Measurements from ENCODE around the gene POLD1. TPM values are rescaled to one million over a fixed set of nuclear protein-coding genes. Genes with fewer than 3 reads are reported as not detected.
"Not testable (repeated sequence)": the region's sequence is repeated elsewhere in the genome, so short reads cannot be mapped to it uniquely, and the experiment has no call there.

Gene POLD1
- total RNA-seq, 4 donors from 2014 or later, result 7.2 to 13.7 (median 10.3) TPM

- no peak overlapping the region for H3K4me3 ChIP-seq
- H3K27me3 ChIP-seq, result peaks cover 69% of the 10 kb centered on the region
- H3K27ac ChIP-seq, result no peak overlapping the region
- ATAC-seq, result no peak
- H3K4me1 ChIP-seq, result peaks cover 0 to 21% (median 7%) of the 10 kb centered on the region in 3 donors
- 20 to 87% methylated on average over 2 to 3 of the region's 19 CpGs for WGBS, 2 donors (ENCODE audit: low coverage in 1 of 2)
- TF ChIP-seq, protein P1, sequence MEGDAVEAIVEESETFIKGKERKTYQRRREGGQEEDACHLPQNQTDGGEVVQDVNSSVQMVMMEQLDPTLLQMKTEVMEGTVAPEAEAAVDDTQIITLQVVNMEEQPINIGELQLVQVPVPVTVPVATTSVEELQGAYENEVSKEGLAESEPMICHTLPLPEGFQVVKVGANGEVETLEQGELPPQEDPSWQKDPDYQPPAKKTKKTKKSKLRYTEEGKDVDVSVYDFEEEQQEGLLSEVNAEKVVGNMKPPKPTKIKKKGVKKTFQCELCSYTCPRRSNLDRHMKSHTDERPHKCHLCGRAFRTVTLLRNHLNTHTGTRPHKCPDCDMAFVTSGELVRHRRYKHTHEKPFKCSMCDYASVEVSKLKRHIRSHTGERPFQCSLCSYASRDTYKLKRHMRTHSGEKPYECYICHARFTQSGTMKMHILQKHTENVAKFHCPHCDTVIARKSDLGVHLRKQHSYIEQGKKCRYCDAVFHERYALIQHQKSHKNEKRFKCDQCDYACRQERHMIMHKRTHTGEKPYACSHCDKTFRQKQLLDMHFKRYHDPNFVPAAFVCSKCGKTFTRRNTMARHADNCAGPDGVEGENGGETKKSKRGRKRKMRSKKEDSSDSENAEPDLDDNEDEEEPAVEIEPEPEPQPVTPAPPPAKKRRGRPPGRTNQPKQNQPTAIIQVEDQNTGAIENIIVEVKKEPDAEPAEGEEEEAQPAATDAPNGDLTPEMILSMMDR (IDR thresholded peaks at IDR 0.05), result no peak
- TF ChIP-seq POLR2AphosphoS5 (IDR thresholded peaks at IDR 0.05) (no peak), POLR2A (IDR thresholded peaks at IDR 0.05) (no peak), EP300 (IDR thresholded peaks at IDR 0.05) (no peak)
- H3K9me3 ChIP-seq, result no peaks in the 10 kb centered on the region
- no peaks in the 10 kb centered on the region for H3K36me3 ChIP-seq
Observed at GRCh38 chr19:50433201-50434180, 49.3 kb downstream of the POLD1 start.

DNA sequence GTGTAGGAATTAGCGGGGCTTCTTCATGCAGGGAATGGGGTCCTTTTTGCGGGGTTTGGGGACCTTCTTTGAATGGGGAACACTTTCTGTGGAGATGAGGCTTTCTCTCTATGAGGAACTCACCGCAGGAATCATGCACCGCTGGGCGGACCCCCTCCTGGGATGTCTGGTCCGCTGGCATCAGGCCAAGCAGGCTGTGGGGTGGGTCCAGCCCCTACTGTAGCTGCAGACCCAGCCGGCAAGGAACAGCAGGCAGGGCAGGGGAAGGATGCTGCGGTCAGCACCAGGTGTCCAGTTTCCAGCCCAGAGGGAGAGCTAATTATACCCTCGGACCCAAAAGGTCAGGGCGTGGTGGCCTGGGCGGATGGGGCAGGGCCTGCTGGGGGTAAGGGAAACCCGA lies 50.4 kb downstream of the POLD1 start:
- Histone ChIP-seq H3K9me3 (no peaks in the 10 kb centered on the region), H3K27me3 (peaks cover 65% of the 10 kb centered on the region)

DNA sequence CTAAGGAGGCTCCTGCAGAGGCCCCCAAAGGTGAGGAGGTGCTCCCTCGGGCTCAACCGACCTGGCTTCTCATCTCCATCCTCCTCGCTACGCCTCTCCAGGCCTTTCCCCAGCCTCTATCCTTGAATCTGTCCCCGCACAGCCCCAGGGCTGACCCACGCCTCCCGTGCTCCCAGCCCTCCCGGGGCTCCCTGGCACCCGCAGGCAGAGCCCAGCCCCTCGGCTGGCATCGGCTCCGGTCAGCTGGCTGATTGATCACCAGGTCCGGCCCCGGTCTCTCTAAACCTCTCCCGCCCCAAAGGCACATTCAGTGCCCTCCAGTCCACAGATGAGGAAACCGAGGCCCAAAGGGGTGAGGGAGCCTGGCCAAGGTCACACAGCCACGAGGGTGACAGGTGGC lies 51.1 kb downstream of the POLD1 start:
- Histone ChIP-seq H3K27me3 (peaks cover 60% of the 10 kb centered on the region), H3K9me3 (no peaks in the 10 kb centered on the region), H3K4me3 (no peak overlapping the region), H3K4me1 (peaks cover 0 to 21% (median 7%) of the 10 kb centered on the region in 3 donors), H3K27ac (no peak overlapping the region), H3K36me3 (no peaks in the 10 kb centered on the region)
- 85% methylated on average over 9 of the region's 17 CpGs; no CpG with 5 or more reads in 1 of the 2 donors for WGBS, 2 donors (ENCODE audit: low coverage in 1 of 2)
- no peak for ATAC-seq
- TF ChIP-seq EP300 (IDR thresholded peaks at IDR 0.05) (no peak), POLR2AphosphoS5 (IDR thresholded peaks at IDR 0.05) (no peak)

More for the DNA sequence above, 50.4 kb downstream of the POLD1 start:
- no peak for ATAC-seq
- no peaks in the 10 kb centered on the region for H3K36me3 ChIP-seq
- H3K27ac ChIP-seq, result no peak overlapping the region
- H3K4me1 ChIP-seq, result peaks cover 0 to 21% (median 7%) of the 10 kb centered on the region in 3 donors
- 32 to 80% methylated on average over 1 to 6 of the region's 12 CpGs for WGBS, 2 donors (ENCODE audit: low coverage in 1 of 2)
- H3K4me3 ChIP-seq, result no peak overlapping the region
- TF ChIP-seq POLR2A (IDR thresholded peaks at IDR 0.05) (no peak), POLR2AphosphoS5 (IDR thresholded peaks at IDR 0.05) (no peak), EP300 (IDR thresholded peaks at IDR 0.05) (no peak)
- TF ChIP-seq, protein P1 (IDR thresholded peaks at IDR 0.05), result no peak

- Histone ChIP-seq H3K36me3 (no peaks in the 10 kb centered on the region), H3K27ac (no peak overlapping the region), H3K27me3 (peaks cover 56% of the 10 kb centered on the region), H3K4me3 (no peak overlapping the region), H3K9me3 (no peaks in the 10 kb centered on the region), H3K4me1 (peaks cover 0 to 21% (median 7%) of the 10 kb centered on the region in 3 donors)
- no peak for ATAC-seq
- no CpG with 5 or more reads among the region's 12 CpGs for WGBS, 2 donors (ENCODE audit: low coverage in 1 of 2)
- no peak for TF ChIP-seq POLR2A (IDR thresholded peaks at IDR 0.05)
- TF ChIP-seq POLR2AphosphoS5 (IDR thresholded peaks at IDR 0.05), result no peak
- TF ChIP-seq EP300 (IDR thresholded peaks at IDR 0.05), result no peak
- TF ChIP-seq, protein P1 (IDR thresholded peaks at IDR 0.05), result no peak
Observed at GRCh38 chr19:50435627-50436026, 51.5 kb downstream of the POLD1 start.

DNA sequence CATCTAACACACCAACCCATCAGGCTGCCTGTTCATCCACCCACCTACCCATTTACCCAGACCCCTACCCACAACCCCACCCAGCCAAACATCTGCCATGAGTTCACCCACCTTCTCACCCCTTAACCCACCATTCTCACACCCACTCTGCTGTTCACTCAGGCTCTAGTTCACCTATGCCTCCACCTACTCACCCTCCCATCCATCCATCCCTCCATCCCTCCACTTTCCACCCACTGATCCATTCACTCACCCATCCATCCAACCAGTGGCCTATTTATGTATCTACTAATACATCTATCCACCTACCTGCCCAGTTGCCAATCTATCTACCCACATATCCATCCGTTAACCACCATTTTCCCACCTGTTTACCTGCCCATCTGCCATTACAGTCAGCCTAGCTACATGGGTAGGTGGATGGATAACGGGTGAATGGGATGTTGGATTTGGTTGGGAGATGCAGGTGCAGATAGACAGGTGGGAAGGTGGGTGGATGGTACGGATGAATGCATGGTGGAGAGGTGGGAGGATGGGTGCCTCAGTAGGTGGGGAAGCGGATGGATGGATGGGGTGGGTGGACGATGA lies 53.8 kb downstream of the POLD1 start:
- H3K27me3 ChIP-seq, result peaks cover 42% of the 10 kb centered on the region
- TF ChIP-seq, protein P1 (IDR thresholded peaks at IDR 0.05), result no peak
- no peak for TF ChIP-seq POLR2A (IDR thresholded peaks at IDR 0.05)
- no peak for TF ChIP-seq POLR2AphosphoS5 (IDR thresholded peaks at IDR 0.05)
- no peak for TF ChIP-seq EP300 (IDR thresholded peaks at IDR 0.05)
- no peaks in the 10 kb centered on the region for H3K36me3 ChIP-seq
- no peak overlapping the region for H3K27ac ChIP-seq
- no peak for ATAC-seq
- WGBS, 2 donors (ENCODE audit: low coverage in 1 of 2), result 82 to 86% methylated on average over 3 to 4 of the region's 5 CpGs
- H3K9me3 ChIP-seq, result no peaks in the 10 kb centered on the region
- H3K4me3 ChIP-seq, result no peak overlapping the region
- H3K4me1 ChIP-seq, result no peaks in the 10 kb centered on the region

GRCh38 chr19:50439130-50439529 lies 55.0 kb downstream of the POLD1 start:
- not testable (repeated sequence) for H3K27ac ChIP-seq, H3K9me3 ChIP-seq, H3K4me1 ChIP-seq, ATAC-seq, H3K36me3 ChIP-seq, H3K4me3 ChIP-seq
- H3K27me3 ChIP-seq, result peaks cover 31% of the 10 kb centered on the region
- 43 to 49% methylated on average over 2 of the region's 2 CpGs for WGBS, 2 donors (ENCODE audit: low coverage in 1 of 2)

All from gastroesophageal sphincter (tissue), 4 donors.